ENCODE data around the gene PLXNA3.

PLXNA3 gene

DNA sequence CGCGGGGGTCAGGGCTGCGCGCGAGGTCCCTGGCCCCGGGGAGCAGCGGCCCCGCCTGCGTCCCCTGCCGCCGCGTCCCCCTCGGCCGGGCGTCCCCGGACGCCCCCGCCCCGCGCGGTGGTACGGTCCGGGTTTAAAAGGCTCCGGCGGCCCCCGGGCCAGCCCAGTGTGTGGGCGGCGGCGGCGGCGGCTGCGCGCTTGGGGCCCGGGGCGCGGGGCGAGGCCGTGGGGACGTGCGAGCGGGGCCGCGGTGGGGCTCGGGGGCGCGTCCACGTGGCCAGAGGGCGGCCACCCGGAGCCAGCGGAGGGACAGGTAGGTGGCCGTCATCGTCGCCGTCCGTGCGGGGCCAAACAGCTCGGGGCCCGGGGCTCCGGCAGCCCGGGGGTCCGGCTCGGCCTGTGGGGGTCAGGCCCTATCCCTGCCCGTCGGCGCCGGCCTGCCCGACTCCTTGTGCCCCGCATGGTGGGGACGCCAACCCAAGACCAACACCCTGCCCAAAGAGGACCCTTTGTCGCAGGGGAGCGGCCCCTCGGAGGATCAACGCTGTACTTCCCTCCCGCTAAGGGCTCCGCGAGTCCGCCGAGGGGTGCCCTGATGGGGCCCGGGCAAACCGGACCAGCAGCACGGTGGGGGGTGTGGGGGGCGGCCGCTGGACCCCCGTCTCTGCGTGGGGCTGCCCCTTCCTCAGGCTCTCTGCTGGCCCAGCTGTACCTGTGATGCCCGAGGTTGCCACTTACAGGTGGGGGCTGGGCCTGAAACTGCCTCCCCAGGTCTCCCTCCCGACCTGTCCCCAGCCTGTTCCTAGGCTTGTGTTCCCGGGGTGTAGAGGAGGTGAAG is at the start of gene PLXNA3:
TSS of gene PLXNA3 (plus strand) at position 166 of the 838 bp plus-strand sequence. CDS start 1,903 bp downstream, outside the sequence.
- peak in 1 of 2 experiments; percentile 24 for DNase-seq (ENCODE audit: low read depth in 2 of 2)

DNA sequence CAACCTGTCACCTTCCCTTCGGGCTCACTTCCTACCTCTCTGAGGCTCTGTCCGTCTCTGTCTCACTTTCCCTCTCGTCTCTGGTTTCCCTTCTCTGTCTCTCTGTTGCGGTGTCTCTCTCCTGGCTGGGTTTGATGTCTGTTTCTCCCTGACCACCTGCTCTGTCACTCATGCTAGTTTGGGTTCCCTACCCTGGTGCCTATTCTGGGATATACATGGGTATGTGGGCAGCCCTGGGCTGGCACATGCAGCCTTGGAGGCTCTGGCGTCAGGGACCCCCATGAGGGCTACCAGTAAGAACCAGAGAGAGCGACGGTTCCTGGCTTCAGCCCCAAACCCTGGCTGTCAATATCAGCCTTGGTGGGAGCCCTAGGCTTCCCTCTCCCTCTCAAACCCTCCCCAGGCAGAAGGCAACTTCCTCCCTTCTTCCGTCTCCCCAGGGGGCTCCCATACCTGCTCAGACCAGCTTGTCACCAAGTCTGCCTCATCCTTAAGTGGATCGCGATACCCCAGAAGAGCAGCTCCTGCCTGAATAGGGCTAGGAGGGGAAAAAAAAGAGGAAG is 49.3 kb upstream of the PLXNA3 start:
- no peak for DNase-seq (ENCODE audit: low read depth in 2 of 2)

DNA sequence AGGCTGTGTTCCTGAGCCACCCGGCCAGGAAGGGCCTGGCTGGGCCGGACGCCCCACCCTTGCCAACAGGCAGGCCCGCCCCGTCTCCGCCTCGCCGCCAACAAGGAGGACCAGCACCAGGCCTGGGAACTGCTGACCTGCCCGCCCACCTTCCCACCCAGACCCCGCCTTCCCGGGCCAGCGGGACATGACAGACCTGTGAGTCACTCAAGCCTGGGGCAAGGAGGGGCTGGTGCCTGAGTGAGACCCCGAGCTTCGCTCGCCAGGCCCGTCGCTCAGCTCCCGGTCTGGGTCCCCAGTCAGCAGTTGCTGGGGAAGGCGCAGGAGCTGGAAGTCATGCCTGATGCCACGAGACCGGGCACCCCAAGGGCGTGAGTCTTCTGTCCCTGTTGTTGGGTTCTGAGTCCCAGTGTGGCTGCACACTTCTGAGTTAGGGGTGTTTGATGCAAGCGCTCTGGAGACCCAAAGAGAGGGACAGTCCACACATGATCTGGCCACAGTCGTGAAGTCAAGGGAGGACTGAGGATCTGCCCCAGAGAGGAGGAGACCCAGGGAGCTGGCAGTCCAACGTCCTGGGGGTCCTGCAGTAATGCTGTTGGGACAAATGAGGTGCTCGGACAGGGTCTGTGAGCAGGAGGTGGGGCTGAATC is 48.7 kb upstream of the PLXNA3 start, which contains the start of gene DNASE1L1:
TSS of gene DNASE1L1 (minus strand) at position 33 of the 650 bp plus-strand sequence. CDS start 3,686 bp downstream, outside the sequence.
- no peak for DNase-seq (ENCODE audit: low read depth in 2 of 2)

DNA sequence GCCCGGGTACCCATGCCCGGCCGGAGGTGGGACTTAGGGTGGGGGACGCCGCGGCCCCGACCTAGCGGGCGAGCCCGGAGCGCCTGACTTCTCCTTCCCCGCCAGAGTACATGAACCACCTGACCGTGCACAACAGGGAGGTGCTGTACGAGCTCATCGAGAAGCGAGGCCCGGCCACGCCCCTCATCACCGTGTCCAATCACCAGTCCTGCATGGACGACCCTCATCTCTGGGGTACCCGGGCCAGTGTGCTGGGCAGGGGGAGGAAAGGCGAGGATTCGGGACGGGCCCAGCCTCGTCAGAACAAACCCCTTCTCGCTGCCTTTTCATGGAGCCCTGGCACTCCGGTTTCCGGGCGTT is 46.1 kb upstream of the PLXNA3 start:
- no peak for DNase-seq (ENCODE audit: low read depth in 2 of 2)

DNA sequence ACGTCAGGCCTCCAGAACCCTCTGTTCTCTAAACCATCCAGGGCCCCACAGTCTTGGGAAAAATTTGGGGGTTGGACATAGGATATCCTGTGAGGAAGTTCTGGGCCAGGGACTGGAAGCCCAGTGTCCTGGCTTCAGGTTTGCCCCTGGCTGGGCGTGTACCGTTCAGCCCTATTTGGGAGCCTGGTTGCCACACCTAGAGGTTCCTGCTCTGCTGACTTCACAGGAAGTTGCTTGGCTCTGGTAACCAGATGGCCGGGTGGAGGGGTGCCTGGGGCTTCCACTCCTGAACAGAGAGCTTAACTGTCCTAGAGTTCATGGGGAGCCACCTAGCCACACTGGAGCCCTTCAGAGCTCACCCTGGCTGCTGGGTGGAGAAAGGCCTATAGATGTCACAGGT is 45.6 kb upstream of the PLXNA3 start:
- DNase-seq (ENCODE audit: low read depth in 2 of 2) = no peak

DNA sequence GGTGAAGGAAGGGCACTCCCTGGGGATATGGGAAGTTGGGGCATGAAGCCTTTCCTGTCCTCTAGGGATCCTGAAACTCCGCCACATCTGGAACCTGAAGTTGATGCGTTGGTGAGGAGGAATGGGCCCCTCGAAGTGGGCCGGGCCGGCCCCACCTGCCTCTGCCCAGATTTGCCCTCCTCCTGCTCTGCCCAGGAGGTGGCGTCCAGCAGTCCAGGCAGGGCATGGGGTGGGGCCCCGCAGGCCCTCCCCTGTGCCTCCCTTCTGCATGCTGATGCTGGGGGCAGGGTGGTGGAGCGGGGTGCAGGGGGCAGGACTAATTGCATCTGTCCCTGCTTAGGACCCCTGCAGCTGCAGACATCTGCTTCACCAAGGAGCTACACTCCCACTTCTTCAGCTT is 44.9 kb upstream of the PLXNA3 start:
- no peak for DNase-seq (ENCODE audit: low read depth in 2 of 2)

DNA sequence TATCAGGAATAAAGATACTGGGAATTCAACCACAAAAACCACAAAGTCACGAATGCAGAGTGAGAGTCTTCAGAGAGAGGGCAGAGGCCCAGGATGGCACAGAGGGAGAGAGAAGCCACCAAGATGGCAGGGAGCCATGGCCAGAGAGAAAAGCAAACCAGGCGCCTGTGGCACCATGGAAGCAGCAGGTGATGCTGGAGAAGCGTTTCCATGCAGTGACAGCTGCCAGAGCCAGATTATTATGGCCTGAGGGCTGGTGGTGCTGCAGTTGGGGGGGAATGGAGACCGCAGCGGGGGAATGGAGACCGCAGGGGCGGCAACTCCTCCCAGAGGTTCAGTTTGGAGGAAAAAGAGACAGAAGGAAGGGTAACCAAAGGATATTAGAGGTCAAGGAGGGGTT is 40.9 kb upstream of the PLXNA3 start:
- no peak for DNase-seq (ENCODE audit: low read depth in 2 of 2)

DNA sequence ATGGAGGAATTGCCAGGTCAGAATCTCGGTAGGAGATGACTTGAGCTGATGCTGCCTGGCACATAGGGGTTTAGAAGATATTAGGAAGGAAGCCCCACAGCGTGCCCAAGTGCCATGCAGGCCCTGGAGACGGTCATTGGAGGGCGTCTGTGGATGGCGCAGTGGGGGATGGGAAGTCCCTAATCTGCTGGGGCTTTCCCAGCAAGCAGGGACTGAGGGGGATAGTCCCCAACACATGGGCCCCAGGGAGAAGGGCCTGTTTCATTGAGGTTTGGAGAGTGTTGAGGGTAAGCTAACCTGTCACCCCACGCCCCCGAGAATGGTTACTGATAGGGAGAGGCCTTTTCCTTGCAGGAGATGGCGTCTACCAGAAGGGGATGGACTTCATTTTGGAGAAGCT is 38.9 kb upstream of the PLXNA3 start:
- DNase-seq (ENCODE audit: low read depth in 2 of 2) = no peak

DNA sequence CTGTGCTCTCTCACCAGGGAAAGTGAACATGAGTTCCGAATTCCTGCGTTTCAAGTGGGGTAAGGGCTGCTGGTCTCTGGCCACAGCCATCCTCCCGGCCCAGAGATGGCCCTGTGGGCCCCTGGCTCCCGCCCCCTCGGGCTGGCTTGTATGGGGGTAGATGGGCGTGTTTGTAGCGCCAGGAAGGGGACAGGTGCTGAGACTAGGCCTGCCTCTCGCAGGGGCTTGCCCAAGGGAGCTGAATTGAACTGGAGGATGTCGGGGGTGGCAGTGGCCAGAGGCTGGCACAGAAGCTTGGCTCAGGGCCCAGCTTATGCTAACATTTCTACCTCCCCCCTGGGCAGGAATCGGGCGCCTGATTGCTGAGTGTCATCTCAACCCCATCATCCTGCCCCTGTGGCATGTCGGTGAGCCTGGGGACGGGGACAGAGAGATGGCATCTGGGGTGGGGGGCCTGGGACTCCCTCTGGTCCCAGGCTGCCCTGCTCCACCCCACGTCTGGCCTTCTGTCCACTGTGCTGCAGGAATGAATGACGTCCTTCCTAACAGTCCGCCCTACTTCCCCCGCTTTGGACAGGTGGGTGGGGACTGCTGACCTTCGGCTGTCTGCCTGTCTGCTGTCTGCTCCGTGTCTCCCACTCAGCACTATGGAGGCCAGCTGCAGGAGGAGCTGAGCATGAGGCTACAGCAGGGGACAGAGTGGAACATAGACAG is 38.2 kb upstream of the PLXNA3 start:
- DNase-seq (ENCODE audit: low read depth in 2 of 2) = no peak

DNA sequence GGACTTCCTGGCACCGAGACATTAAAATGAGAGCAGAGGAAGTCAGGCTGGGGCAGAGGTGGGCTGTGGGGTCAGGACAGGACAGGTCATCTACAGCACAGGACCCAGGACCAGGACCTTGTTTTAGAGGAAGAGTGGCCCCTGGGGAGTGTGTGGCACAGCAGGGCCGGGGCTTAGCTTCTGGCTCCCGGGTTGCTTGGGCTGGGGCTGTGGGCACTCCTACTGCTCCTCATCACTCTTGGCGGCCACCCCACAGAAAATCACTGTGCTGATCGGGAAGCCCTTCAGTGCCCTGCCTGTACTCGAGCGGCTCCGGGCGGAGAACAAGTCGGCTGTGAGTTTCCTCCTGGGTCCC is 37.7 kb upstream of the PLXNA3 start:
- no peak for DNase-seq (ENCODE audit: low read depth in 2 of 2)

DNA sequence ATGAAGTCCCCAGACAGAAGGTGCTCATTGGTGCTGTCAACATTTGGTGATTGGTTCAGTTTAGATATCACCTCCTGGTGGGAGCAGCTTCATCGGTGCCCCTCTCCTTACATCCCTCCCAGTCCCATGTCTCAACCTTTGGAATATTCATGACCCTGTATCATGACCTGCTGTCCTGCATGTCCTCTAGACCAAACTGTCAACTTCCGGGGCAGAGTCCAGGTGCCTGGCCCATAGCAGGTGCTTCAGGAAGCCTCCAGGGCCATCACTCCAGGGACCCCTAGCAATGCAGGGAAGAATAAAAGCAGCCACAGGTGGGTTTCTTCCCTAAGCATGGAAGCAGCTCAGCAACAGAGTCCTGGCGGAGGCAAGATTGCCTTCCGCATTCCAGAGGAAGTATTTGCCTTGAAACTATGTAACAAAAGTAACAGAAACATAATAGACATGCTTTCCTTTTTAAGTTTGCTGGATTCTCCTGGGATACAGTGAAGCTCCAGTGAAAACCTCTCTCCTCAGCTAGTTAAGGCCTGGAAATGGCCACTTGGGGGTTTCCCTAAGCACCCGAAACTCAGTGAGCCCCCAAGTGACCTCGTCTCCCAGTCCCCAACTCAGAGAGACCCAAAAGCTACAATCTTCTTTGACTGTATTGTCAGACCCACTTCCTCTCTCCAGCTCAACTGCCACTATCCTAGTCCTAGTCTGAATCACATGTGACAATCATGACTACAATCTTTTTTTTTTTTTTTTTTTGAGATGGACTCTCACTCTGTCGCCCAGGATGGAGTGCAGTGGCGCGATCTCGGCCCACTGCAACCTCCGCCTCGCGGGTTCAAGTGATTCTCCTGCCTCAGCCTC is 30.9 kb upstream of the PLXNA3 start:
- DNase-seq (ENCODE audit: low read depth in 2 of 2) = no peak

DNA sequence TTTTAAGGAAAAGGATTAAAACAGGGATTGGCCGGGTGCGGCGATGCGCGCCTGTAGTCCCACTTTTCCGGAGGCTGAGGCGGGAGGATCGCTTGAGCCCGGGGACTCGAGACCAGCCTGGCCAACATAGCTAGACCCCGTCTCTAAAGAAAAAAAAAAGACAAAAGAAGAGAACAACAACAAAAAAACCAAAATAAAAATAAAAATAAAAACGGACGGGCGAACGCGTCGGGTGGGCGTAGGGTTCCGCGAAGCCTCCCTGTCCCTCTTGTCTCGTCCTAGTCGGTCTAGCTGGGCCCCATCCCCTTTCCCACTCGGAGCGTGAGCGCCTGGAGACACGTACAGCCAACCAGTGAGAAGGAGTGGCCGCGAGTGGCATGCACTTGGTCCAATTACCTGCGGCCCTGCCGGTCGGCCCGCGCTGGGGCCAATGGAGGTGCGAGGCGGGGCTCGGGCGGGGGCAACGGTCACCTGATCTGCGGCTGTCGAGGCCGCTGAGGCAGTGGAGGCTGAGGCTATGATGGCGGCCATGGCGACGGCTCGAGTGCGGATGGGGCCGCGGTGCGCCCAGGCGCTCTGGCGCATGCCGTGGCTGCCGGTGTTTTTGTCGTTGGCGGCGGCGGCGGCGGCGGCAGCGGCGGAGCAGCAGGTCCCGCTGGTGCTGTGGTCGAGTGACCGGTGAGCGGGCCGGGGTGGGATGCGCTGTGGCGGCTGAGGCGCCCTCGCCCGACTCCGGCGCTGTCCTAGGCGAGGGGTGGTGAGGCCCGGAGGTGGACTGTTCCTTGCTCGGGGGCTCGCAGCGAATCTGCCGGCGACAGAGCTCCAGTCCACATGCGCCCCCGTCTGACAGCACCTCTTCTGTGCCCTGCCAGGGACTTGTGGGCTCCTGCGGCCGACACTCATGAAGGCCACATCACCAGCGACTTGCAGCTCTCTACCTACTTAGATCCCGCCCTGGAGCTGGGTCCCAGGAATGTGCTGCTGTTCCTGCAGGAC is 29.6 kb upstream of the PLXNA3 start, which contains the start of gene ATP6AP1:
TSS of gene ATP6AP1 (plus strand) at position 502 of the 996 bp plus-strand sequence. CDS start at position 518, 16 bp downstream.
- DNase-seq (ENCODE audit: low read depth in 2 of 2) = peak; percentile 86 to 87

DNA sequence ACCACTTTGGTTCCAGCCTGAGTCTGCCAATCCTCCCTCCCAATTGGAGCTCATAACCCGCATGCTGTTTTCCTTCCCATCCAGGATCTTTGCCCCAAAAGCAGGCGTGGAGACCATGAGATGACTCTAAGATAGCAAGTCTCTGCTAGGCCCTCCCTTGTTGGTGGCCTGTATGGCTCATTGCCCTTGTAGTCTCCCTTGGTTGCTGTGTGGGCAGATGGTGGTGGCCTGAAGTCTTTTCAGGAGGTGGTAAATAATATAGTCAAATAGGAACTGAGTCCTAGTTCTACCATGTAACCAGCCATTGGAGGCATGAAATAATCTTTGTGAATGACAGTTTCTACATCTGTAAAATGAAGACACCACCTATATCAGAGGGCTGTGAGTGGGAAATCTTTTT is 28.4 kb upstream of the PLXNA3 start:
- no peak for DNase-seq (ENCODE audit: low read depth in 2 of 2)

DNA sequence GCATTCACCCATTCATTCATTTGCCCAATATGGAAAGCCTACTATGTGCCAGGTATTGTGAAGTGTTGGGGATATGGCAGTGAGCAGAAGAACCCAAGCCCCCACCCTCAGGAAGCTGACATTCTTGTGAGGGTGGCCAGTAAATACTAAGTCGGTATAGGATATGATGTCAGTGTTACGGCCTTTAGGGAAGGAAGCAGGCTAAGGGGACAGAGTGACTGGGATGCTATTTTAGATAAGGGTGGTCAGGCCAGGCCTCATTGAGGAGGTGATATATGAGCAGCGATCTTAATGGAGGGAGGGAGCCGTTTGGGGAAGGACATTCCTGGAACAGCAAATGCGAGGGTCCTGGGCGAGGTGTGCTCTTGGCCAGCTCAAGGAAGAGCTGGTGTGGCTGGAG is 27.6 kb upstream of the PLXNA3 start:
- DNase-seq (ENCODE audit: low read depth in 2 of 2) = no peak

DNA sequence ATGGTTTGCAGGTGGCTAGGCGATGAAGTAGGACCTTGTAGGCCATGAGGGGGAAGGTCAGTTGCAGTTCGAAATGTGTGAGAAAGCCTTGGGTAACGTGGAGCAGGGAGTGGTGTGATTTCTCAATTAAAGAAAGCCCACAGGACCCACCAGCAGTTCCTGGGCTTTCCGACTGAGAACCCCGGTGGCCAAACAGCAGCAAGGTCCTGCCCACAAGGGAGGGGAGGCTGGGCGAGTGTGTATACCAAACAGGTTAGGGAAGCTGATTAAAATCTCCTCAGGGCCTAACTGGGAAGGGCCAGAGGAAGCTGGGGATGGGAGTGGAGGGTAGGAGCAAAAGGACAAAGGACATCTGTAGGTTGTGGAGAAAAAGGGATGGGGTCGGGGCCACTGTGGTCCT is 27.2 kb upstream of the PLXNA3 start:
- no peak for DNase-seq (ENCODE audit: low read depth in 2 of 2)

DNA sequence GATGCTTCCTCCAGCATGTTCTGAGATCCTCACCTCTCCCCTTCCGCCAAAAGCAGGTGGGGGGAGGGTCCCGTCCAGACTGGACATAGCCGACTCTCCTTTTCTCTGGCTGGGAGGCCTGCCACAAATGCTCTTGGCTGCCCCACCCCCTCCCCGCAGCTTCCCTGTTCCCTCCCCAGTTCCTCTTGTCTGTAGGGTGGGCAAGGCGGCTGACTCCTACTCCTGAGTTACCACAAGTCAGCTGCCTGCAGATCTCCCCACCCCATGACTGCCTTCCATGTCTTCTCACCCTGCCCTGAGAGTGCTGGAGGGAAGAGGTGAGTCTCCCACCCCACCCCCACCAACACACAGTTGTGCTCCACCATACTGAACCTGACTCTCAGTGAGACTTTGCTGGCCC is 26.7 kb upstream of the PLXNA3 start:
- DNase-seq (ENCODE audit: low read depth in 2 of 2) = no peak

DNA sequence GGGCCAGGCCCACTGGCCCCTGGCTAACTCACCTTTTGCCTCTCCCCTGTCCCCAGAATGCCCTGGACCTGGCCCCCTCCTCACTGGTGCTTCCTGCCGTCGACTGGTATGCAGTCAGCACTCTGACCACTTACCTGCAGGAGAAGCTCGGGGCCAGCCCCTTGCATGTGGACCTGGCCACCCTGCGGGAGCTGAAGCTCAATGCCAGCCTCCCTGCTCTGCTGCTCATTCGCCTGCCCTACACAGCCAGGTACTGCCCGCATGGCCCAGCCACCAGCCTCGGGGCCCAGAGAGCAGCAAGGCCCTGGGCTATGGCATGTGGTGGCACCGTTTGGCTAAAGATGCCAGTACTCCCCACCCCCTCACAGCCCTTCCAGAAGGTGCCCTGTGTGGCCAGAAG is 25.9 kb upstream of the PLXNA3 start:
- no peak for DNase-seq (ENCODE audit: low read depth in 2 of 2)

DNA sequence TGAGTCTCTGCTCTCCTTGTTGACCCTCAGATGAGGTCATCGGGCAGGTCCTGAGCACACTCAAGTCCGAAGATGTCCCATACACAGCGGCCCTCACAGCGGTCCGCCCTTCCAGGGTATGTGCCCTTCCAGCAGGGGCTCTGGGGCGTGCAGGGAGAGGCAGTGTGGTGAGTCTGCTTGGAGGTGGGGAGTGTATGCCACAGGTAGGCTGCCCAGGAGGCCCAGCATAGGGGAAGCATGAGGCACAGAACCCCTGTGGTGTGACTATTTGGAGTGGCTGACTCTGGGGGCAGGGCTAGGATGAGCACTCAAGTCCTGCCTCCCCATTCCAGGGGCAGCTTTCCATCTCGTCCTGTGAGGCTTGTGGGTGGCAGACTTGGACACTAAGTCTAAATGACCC is 24.5 kb upstream of the PLXNA3 start:
- DNase-seq (ENCODE audit: low read depth in 2 of 2) = no peak

DNA sequence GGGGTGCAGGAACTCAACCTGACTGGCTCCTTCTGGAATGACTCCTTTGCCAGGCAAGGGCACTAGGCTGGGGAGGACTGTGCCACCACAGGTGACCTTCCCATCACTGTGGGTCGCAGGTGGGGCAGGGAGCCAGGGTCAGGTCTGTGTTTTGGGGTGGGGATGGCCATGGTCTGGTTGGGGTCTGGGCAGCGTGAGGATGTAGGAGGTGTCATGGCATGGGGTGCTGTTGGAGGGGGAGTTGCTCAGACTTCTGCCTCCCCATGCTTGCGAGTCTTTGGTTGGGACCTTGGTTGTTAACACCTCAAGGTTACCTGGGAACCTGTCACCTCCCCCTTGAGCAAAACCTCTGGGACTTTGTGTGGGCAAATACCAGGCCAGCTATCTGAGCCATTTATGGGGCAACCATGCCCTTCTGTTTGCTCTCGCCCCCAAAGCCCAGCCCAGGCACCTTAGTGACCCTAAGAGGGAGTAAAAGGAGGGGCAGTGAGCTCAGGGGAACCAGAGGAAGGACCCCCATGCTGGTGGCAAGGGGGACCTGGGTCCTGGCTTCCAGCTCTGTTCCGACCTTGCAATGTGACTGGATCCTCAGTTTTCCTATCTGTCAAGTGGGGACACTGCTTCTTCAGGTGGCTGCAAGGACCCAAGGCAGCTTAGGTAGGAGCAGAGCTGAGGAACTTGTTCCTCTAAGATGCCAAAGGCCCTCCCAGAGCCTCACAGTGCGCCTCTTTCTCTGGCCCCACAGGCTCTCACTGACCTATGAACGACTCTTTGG is 23.5 kb upstream of the PLXNA3 start:
- DNase-seq (ENCODE audit: low read depth in 2 of 2) = no peak
